HepG2 (cell line): ENCODE data around the gene PFKFB2. TPM values are rescaled to one million over a fixed set of nuclear protein-coding genes. Genes with fewer than 3 reads are reported as not detected.
A peak's percentile ranks its signal among the peaks of the same experiment; 100 is the strongest.

Experiments used
- ATAC-seq: fragments of 200-7000 bp; cut with Tn5 transposase; 3 replicates; pipeline ENCODE4 v1.9.1; 2020; ENCODE audit warnings: mild to moderate bottlenecking, moderate library complexity
- BruUV-seq: library from RNA; stranded (reverse); fragments of 400-500 nt; replicated peaks from 2 replicates; lab custom pipeline; 2021; lab: Mats Ljungman, UMichigan
- CTCF ChIA-PET: fragments of 300-600 bp; formaldehyde crosslinking; extraction: SDS; loops from one replicate; lab custom pipeline; 2021; ENCODE audit warnings: low total read pairs, inconsistent platforms, low intra/inter-chr PET ratio; lab: Yijun Ruan, JAX
- POLR2A ChIA-PET: fragments of 350-600 bp; sonication (Branson Sonifier 250); formaldehyde crosslinking; loops from one replicate; lab custom pipeline; 2020; ENCODE audit warnings: antibody characterized with exemption, inconsistent platforms; lab: Yijun Ruan, JAX
- DNase-seq: peaks from one replicate; pipeline ENCODE4 v3.0.0-alpha.2; 2015; ENCODE audit warnings: low spot score
- FAIRE-seq: peaks from 3 replicates; lab custom pipeline; 2011; peaks lifted over from hg19 to GRCh38; lab: Jason Lieb, UNC
- H2AFZ ChIP-seq: one replicate; pipeline ENCODE4 v1.6.1; 2011; ENCODE audit warnings: low read length, inconsistent platforms
- H3K27ac ChIP-seq: fragments of 300-600 bp; 3 replicates; pipeline ENCODE4 v1.8.0; 2011; ENCODE audit warnings: mixed run types, mild to moderate bottlenecking, mixed read lengths, low read length, inconsistent platforms; ENCODE audit not compliant: insufficient read depth; ENCODE audit errors: extremely low read length
- H3K27me3 ChIP-seq, 2 experiments: fragments of 200-600 bp in 1 of 2; 2 replicates in 1 of 2; 3 replicates in 1 of 2; pipeline versions ENCODE4 v1.6.0 to v1.8.0; 2011; ENCODE audit warnings: low read length in 2 of 2, mild to moderate bottlenecking in 2 of 2, moderate library complexity in 2 of 2, inconsistent platforms in 1 of 2; ENCODE audit not compliant: insufficient read depth in 2 of 2, control insufficient read depth in 1 of 2
- H3K36me3 ChIP-seq, 2 experiments: fragments of 200-600 bp in 1 of 2; replicated peaks in 1 of 2; 2 replicates in 1 of 2; 3 replicates in 1 of 2; pipeline versions ENCODE4 v1.5.1 to v1.8.0; 2011; ENCODE audit warnings: low read length in 2 of 2, inconsistent platforms in 1 of 2; ENCODE audit not compliant: insufficient read depth in 2 of 2, control insufficient read depth in 1 of 2
- H3K4me1 ChIP-seq: 2 replicates; pipeline ENCODE4 v1.5.1; 2012; ENCODE audit warnings: low read length, inconsistent platforms; ENCODE audit not compliant: insufficient read depth
- H3K4me2 ChIP-seq: 2 replicates; pipeline ENCODE4 v1.6.0; 2011; ENCODE audit warnings: low read depth, low read length, inconsistent platforms
- H3K4me3 ChIP-seq, 3 experiments: fragments of 200-600 bp in 1 of 3; sonication (generic), shearing (Covaris generic) in 1 of 3; replicated peaks in 1 of 3; 2 replicates each; pipeline ENCODE4 v1.5.1; 2011 to 2016; ENCODE audit warnings: low read length in 3 of 3, inconsistent platforms in 2 of 3, low read depth in 2 of 3, mild to moderate bottlenecking in 2 of 3, control low read depth in 1 of 3, mixed read lengths in 1 of 3; ENCODE audit not compliant: insufficient read depth in 1 of 3
- H3K79me2 ChIP-seq: one replicate; pipeline ENCODE4 v1.6.1; 2011; ENCODE audit warnings: low read length, inconsistent platforms; ENCODE audit not compliant: insufficient read depth
- H3K9ac ChIP-seq: 2 replicates; pipeline ENCODE4 v1.6.0; 2011; ENCODE audit warnings: mild to moderate bottlenecking, low read depth, low read length, inconsistent platforms; ENCODE audit not compliant: insufficient read depth
- H3K9me3 ChIP-seq: 2 replicates; pipeline ENCODE4 v1.5.1; 2012; ENCODE audit warnings: mild to moderate bottlenecking, low read length
- H4K20me1 ChIP-seq: 2 replicates; pipeline ENCODE4 v1.6.0; 2011; ENCODE audit warnings: inconsistent platforms, mild to moderate bottlenecking, low read length, moderate library complexity; ENCODE audit not compliant: insufficient read depth
- CREB3 ChIP-seq: sonication (generic); formaldehyde crosslinking; IDR thresholded peaks from 2 replicates; pipeline ENCODE4 v1.5.0; 2020; ENCODE audit warnings: missing genetic modification reagents
- ELK4 ChIP-seq: sonication (generic); formaldehyde crosslinking; IDR thresholded peaks from 2 replicates; pipeline ENCODE4 v1.9.0; 2021; ENCODE audit warnings: missing genetic modification reagents, borderline replicate concordance
- GATA4 ChIP-seq: sonication (generic); IDR thresholded peaks from 2 replicates; pipeline ENCODE4 v1.6.1; 2016; ENCODE audit warnings: antibody characterized with exemption, low read depth, borderline replicate concordance
- MAFF ChIP-seq: IDR thresholded peaks from 2 replicates; pipeline ENCODE4 v1.6.1; 2011; ENCODE audit warnings: low read depth, low read length, improper control_type of control experiment
- MAFK ChIP-seq, 2 experiments: IDR thresholded peaks in 1 of 2; conservative IDR thresholded peaks in 1 of 2; 2 replicates each; pipeline ENCODE4 v1.6.1; 2011; ENCODE audit warnings: improper control_type of control experiment in 2 of 2, low read length in 2 of 2
- ZNF235 ChIP-seq: sonication (generic); formaldehyde crosslinking; IDR thresholded peaks from 2 replicates; pipeline ENCODE4 v1.8.1; 2023; ENCODE audit warnings: mild to moderate bottlenecking, missing genetic modification reagents, borderline replicate concordance
- ZNF761 ChIP-seq: sonication (generic); formaldehyde crosslinking; conservative IDR thresholded peaks from 2 replicates; pipeline ENCODE4 v1.4.0; 2020; ENCODE audit warnings: mild to moderate bottlenecking, missing genetic modification reagents
- ZNF850 ChIP-seq: sonication (generic); formaldehyde crosslinking; conservative IDR thresholded peaks from 2 replicates; pipeline ENCODE4 v1.9.0; 2021; ENCODE audit warnings: mild to moderate bottlenecking, missing genetic modification reagents
- WGBS: methylation state at CpG from one replicate; pipeline ENCODE4 v1.1.6; 2017; ENCODE audit warnings: low lambda C conversion rate; 5-methylcytosine and 5-hydroxymethylcytosine counted together
- in situ Hi-C: cut with HindIII; loops from 2 replicates; pipeline ENCODE4 v1.10.0; 2017; ENCODE audit warnings: low pct_unique_long_range_greater_than_20kb; ENCODE audit not compliant: extremely low pct_ligation_motif_present
- intact Hi-C: fragments of 100-400 bp; cut with micrococcal nuclease; formaldehyde crosslinking; loops from one replicate; pipeline ENCODE4 v1.10.0; 2022; ENCODE audit not compliant: unreplicated experiment
- polyA plus RNA-seq, 8 experiments: library from polyadenylated mRNA; depleted of rRNA in 3 of 8; stranded (reverse) in 7 of 8; unstranded in 1 of 8; fragments of >200 nt; fragmentation: Illumina TruSeq in 4 of 8; extraction: Trizol in 4 of 8; gene quantifications; 2 replicates each; pipeline versions ENCODE4 v1.2.1 to v1.2.3, GENCODE V29; 2011 to 2016; ENCODE audit warnings: low read depth in 4 of 8, missing spikeins in 1 of 8, mixed read lengths in 1 of 8; ENCODE audit not compliant: insufficient read depth in 1 of 8
- total RNA-seq, 5 experiments: library from RNA; depleted of rRNA; stranded (reverse); fragments of >200 nt; fragmentation: Illumina TruSeq; extraction: Trizol; gene quantifications; 2 replicates each; pipeline ENCODE4 v1.2.3, GENCODE V29; 2016; ENCODE audit warnings: low read depth in 1 of 5

PFKFB2 gene
- total and polyA plus RNA-seq, 2 of the 13 experiments (the other 11 are each of a cell fraction or from before 2014, with no cell fraction given), result 4.6 to 10.6 TPM

- H3K36me3 ChIP-seq, result no peaks in the 10 kb centered on the region
- no peaks in the 10 kb centered on the region for H4K20me1 ChIP-seq
- no peak for DNase-seq
- CTCF ChIA-PET, result no interaction called here
- FAIRE-seq, result no peak
- no peak for ATAC-seq
- 41% methylated on average over 2 of the region's 2 CpGs for WGBS
- no peak overlapping the region for H3K4me3 ChIP-seq
- BruUV-seq, result no TSS peak
- in situ Hi-C loops, result no loop called here
- no peak overlapping the region for H3K4me2 ChIP-seq
- peaks cover 26% of the 10 kb centered on the region for H3K4me1 ChIP-seq
- H3K9ac ChIP-seq, result no peak overlapping the region
- TF ChIP-seq CREB3 (CRISPR knock-in tag) (no peak), ZNF235 (CRISPR knock-in tag) (no peak), ELK4 (CRISPR knock-in tag) (no peak), ZNF761 (no peak), ZNF850 (CRISPR knock-in tag) (no peak)
- TF ChIP-seq, all 625 proteins: peak for 0
- intact Hi-C loops, result no loop called here
- no peak overlapping the region for H3K27ac ChIP-seq
- POLR2A ChIA-PET, result no interaction called here
- H3K9me3 ChIP-seq, result no peaks in the 10 kb centered on the region
- H2AFZ ChIP-seq, result no peak overlapping the region
- no peaks in the 10 kb centered on the region for H3K27me3 ChIP-seq
- H3K79me2 ChIP-seq, result no peaks in the 10 kb centered on the region
Measured at GRCh38 chr1:207081088-207081487, 28.0 kb downstream of the PFKFB2 start.

GRCh38 chr1:207081806-207082205 lies 28.7 kb downstream of the PFKFB2 start:
- H3K79me2 ChIP-seq, result no peaks in the 10 kb centered on the region
- no peaks in the 10 kb centered on the region for H4K20me1 ChIP-seq
- no peak overlapping the region for H3K4me2 ChIP-seq
- TF ChIP-seq MAFK (conservative IDR thresholded peaks at IDR 0.05 in 1 of 2, IDR thresholded peaks at IDR 0.05 in 1 of 2; ENCODE audit: low read length in 2 of 2) (peak; percentile 76 to 88), GATA4 (no peak), MAFF (peak; percentile 86)
- no peak overlapping the region for H3K9ac ChIP-seq
- in situ Hi-C loops (no loop called here), intact Hi-C loops (no loop called here)
- H3K27me3 ChIP-seq, result no peaks in the 10 kb centered on the region
- no peak for FAIRE-seq
- H3K4me1 ChIP-seq, result peaks cover 29% of the 10 kb centered on the region
- DNase-seq, result no peak
- no peak for ATAC-seq
- no peaks in the 10 kb centered on the region for H3K9me3 ChIP-seq
- POLR2A ChIA-PET, result no interaction called here
- CTCF ChIA-PET, result no interaction called here
- H2AFZ ChIP-seq, result no peak overlapping the region
- H3K27ac ChIP-seq, result no peak overlapping the region
- no TSS peak for BruUV-seq
- WGBS, result 83% methylated on average over 2 of the region's 2 CpGs
- no peaks in the 10 kb centered on the region for H3K36me3 ChIP-seq
- no peak overlapping the region for H3K4me3 ChIP-seq
